ENCODE measurements around the gene EHD3. TPM values are rescaled to one million over a fixed set of nuclear protein-coding genes. Genes with fewer than 3 reads are reported as not detected.

The EHD3 gene
- total RNA-seq, 1 donor from 2014 or later = 2.6 TPM

DNA sequence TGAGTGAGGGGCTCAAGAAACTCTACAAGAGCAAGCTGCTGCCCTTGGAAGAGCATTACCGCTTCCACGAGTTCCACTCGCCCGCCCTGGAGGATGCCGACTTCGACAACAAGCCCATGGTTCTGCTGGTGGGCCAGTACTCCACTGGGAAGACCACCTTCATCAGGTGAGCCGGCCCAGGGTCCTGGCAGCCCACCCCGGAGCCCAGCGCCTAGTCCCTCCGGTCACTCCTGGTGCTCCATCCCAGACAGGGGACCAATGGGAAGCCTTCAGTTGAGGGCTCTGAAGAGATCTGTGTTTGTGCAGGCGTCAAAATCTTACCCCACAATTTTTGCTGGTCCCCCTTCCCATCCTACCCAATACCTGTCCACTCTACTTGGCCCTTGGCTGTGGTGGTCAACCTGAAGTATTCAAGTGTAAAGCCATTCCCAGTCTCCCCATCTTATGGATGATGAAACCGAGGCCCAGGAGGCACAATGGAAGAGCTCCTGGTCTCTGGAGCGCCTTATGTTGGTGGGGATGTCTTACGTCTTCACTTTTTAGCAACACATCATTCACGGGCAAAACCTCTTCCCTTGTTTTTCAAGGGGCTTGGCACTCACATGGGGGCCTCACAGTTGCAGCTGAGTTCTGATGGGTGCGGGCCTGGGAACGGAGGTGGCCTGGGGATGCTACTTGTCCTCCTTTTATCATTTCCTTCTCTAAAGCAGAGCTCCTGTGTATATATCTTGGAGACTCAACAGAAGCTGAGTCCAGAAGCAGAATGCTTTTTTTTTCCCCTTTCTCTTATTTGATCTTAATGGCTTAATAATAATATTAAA lies 941 bp downstream of the EHD3 start:
- intact Hi-C loops (cut with micrococcal nuclease) = loop anchor here (1.0 to 10.0 kb wide), 6 partner anchors 89 to 1088 kb away; partner anchors contain the start of genes LCLAT1, YIPF4 and YPEL5

DNA sequence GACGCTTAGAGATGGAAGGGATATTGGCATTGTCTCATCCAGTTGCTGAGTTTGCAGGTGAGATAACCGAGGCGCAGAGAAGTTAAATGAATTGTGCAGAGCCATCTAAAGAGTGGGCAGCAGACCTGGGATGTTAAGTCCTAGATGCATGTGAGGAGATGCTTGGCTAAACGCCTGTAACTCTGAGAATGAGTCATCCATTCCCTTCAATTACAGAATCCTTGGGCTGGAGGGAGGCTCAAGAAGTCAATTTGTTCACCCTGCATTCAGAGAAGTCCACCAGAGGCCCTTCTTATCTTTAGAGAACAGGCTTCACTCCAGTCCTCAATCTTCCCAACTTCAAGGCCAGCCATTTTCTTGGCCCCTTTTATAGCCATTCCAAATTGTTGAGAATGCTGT lies 1.6 kb downstream of the EHD3 start:
- intact Hi-C loops (cut with micrococcal nuclease) = loop anchor here (10.0 kb wide), 1 partner anchor 901 kb away; no protein-coding TSS in a partner anchor

- intact Hi-C loops (cut with micrococcal nuclease) = loop anchor here (10.0 kb wide), 1 partner anchor 902 kb away; no protein-coding TSS in a partner anchor
These were observed 2.7 kb downstream of the EHD3 start for GRCh38 chr2:31236433-31237205.

DNA sequence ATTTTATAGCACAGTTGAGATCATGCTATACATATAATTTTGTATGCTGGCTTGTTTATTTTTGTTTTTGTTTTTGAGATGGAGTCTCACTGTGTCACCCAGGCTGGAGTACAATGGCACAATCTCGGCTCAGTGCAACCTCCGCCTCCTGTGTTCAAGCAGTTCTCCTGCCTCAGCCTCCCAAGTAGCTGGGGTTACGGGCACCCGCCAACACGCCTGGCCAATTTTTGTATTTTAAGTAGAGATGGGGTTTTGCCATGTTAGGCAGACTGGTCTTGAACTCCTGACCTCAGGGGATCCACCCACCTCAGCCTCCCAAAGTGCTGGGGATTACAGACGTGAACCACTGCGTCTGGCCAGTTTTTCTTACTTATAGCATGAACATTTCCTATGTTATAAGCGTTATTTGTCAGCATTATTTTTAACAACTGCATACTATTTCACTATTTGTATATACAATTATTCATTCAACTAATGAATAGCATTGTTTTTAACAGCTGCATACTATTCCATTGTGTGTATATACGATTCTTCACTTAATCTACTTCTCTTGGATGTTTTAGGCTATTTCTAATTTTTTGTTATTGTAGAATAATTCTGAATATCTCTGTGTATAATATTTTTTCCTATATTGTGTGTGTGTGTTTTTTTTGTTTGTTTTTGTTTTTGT lies 3.5 kb downstream of the EHD3 start:
- intact Hi-C loops (cut with micrococcal nuclease) = loop anchor here (10.0 kb wide), 1 partner anchor 903 kb away; no protein-coding TSS in a partner anchor

DNA sequence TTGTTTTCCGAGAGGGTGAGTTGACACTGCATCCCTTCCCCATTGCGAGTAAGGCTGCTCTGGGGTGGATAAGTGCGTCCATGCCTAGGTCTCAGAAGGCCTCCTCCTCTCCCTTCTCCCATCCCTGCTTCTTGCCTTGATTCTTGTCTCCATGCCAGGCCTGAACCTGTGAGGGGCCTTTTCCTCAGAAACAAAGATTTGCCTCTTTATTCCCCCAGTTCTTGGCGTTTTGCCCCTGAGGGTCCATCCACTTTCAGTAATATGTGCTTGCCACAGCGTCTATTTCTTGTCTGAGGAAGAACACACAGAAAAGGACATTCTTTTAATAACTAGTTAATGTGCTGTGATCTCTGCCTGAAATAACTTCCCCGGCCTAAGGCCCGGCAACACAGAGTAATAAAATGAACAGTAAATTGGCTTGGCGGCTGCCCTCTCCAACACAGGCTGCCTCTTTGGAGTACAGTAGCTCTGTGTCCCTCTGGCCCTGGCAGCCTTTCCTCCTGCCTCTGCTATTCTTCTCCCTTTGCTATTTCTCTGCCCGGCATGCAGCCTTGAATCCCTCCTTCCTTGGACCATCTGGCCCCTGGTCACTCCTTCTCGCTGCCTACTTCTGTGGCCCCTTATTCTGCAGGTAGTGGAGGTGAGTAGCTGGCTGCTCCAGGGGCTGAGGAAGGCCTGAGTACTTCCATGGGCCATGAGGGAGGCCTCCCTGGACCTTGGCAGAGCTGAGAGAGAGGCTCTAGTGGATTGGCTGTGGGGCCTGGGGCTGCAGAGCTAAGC lies 4.4 kb downstream of the EHD3 start:
- intact Hi-C loops (cut with micrococcal nuclease) = loop anchor here (10.0 kb wide), 1 partner anchor 904 kb away; no protein-coding TSS in a partner anchor

GRCh38 chr2:31238906-31239592 lies 5.1 kb downstream of the EHD3 start:
- intact Hi-C loops (cut with micrococcal nuclease) = loop anchor here (10.0 kb wide), 1 partner anchor 904 kb away; no protein-coding TSS in a partner anchor

GRCh38 chr2:31239593-31240177 lies 5.7 kb downstream of the EHD3 start:
- intact Hi-C loops (cut with micrococcal nuclease) = loop anchor here (10.0 kb wide), 1 partner anchor 905 kb away; no protein-coding TSS in a partner anchor

- intact Hi-C loops (cut with micrococcal nuclease) = no loop called here
These were observed 6.7 kb downstream of the EHD3 start for GRCh38 chr2:31240381-31241365.

- intact Hi-C loops (cut with micrococcal nuclease) = no loop called here
These were observed 7.8 kb downstream of the EHD3 start for GRCh38 chr2:31241625-31242270.

DNA sequence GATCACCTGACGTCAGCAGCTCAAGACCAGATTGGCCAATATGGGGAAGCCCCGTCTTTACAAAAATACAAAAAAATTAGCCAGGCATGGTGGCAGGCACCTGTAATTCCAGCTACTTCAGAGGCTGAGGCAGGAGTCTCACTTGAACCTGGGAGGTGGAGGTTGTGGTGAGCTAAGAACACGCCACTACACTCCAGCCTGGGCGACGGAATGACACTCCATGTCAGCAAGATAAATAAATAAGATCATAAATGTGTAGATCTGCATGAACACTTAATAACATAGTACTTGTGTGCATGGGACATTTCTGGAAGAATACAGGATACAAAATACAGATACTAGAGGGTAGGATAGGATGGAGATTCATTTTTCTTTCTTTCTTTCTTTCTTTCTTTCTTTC lies 9.1 kb downstream of the EHD3 start:
- intact Hi-C loops (cut with micrococcal nuclease) = no loop called here

GRCh38 chr2:31244101-31244500 lies 10.1 kb downstream of the EHD3 start:
- intact Hi-C loops (cut with micrococcal nuclease) = no loop called here

- intact Hi-C loops (cut with micrococcal nuclease) = no loop called here
These were observed 12.4 kb downstream of the EHD3 start for GRCh38 chr2:31246184-31246852.

GRCh38 chr2:31247711-31248110 lies 13.8 kb downstream of the EHD3 start:
- intact Hi-C loops (cut with micrococcal nuclease) = no loop called here

DNA sequence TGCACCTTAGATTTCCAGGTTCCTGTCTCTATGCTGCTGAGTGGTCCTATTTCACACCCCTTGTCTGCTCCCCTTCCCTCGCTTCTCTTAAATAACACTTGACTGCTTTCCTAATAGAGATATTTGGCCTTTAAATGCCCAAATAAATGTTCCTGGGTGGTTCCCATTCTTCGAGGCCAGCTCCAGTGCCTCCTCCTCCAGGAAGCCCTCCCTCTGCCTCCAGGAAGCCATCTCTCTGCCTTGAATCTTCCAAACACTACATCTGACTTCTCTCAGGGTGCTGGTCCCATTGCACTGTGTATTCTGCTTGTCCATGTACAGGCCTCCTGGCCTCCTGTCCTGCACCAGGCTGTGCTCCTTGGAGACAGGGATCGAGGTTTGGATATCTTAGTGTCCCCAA lies 14.2 kb downstream of the EHD3 start:
- intact Hi-C loops (cut with micrococcal nuclease) = no loop called here

DNA sequence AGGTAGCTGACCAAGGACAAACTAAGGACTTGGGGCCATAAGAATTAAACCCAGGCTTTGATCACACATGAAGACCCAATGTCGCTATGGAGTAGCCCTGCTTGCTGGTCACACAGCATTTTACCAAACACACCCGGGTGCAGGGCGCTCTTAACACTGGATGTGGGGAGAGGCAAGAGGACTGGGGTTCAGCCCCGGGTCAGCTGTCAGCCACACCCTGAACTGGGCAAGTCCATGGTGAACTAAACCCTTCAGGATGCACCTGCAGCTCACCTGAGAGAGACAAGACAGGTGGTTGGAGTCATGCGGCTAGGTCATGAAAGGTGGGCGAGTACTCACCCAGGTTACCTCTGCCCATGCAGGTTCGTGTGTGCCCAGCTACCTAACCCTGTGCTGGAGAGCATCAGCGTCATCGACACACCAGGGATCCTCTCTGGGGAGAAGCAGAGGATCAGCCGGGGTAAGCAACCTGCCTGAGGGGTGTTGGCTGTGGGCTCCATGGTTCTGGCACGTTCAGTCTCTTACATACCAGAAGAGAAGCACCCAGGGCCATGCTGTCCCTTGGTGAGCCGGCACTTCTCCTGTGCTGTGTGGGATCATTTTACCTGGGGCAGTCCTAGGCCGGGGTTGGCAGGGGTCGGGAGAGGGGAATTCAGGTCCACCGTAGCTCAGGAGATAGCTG lies 15.2 kb downstream of the EHD3 start:
- intact Hi-C loops (cut with micrococcal nuclease) = no loop called here

DNA sequence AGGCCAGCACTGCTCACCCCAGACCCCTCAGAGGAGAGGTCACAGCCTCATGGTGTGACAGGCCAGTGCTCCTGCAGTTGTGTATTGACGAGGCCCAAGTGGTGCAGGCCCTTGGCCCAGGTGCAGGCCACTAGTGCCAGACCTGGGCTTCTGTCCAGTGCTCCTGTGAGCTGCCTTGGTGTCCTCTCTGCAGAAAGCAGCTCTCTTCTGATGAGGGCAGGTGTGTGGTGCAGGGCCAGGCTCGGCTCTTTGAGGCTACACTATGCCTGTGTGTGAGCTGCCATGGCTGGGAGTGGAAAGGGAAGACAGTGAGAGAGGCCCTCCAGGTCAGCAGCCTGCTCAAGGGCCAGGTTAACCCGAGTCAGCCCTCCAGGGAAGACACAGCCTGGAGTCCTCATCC lies 17.1 kb downstream of the EHD3 start:
- intact Hi-C loops (cut with micrococcal nuclease) = no loop called here

GRCh38 chr2:31251851-31252250 lies 17.9 kb downstream of the EHD3 start:
- intact Hi-C loops (cut with micrococcal nuclease) = no loop called here
